ENCODE data around the gene FLNA.

GRCh38 chrX:154371789-154372300 lies 2.6 kb downstream of the FLNA start:
- TF ChIP-seq CREM (IDR thresholded peaks at IDR 0.05) (no peak), CREM (CRISPR knock-in tag; IDR thresholded peaks at IDR 0.05) (no peak), HMG20A (CRISPR knock-in tag; IDR thresholded peaks at IDR 0.05; ENCODE audit: borderline replicate concordance) (no peak)

Measured in HepG2 (cell line).